HEK293T (cell line): ENCODE results near the gene C1QTNF8.

Experiments
- CTCF ChIA-PET: fragments of 350-600 bp; formaldehyde crosslinking; extraction: SDS; loops from one replicate; lab custom pipeline; 2021; ENCODE audit warnings: antibody characterized with exemption, inconsistent platforms; lab: Yijun Ruan, JAX
- POLR2A ChIA-PET: fragments of 350-600 bp; formaldehyde crosslinking; extraction: SDS; loops from one replicate; lab custom pipeline; 2020; ENCODE audit warnings: antibody characterized with exemption, inconsistent platforms; lab: Yijun Ruan, JAX
- DNase-seq: peaks from one replicate; pipeline ENCODE4 v3.0.0; 2012; ENCODE audit warnings: mixed read lengths; ENCODE audit errors: extremely low spot score
- ARNT ChIP-seq: fragments of 450-650 bp; IDR thresholded peaks from 2 replicates; pipeline ENCODE4 v1.6.1; 2017; ENCODE audit warnings: mild to moderate bottlenecking
- BHLHE40 ChIP-seq: fragments of 450-650 bp; IDR thresholded peaks from 2 replicates; pipeline ENCODE4 v1.6.1; 2016; ENCODE audit warnings: mild to moderate bottlenecking, moderate library complexity, borderline replicate concordance
- CTBP1 ChIP-seq: fragments of 450-650 bp; IDR thresholded peaks from 2 replicates; pipeline ENCODE4 v1.6.1; 2016; ENCODE audit warnings: borderline replicate concordance
- ELF4 ChIP-seq: fragments of 450-650 bp; IDR thresholded peaks from 2 replicates; pipeline ENCODE4 v1.6.1; 2017; ENCODE audit warnings: antibody characterized with exemption
- FOXA1 ChIP-seq: fragments of 450-650 bp; IDR thresholded peaks from 2 replicates; pipeline ENCODE4 v1.6.1; 2016; ENCODE audit warnings: mild to moderate bottlenecking
- FOXK2 ChIP-seq: fragments of 450-650 bp; IDR thresholded peaks from 2 replicates; pipeline ENCODE4 v1.6.1; 2016; ENCODE audit warnings: mild to moderate bottlenecking
- FOXM1 ChIP-seq: fragments of 450-650 bp; IDR thresholded peaks from 2 replicates; pipeline ENCODE4 v1.6.1; 2017; ENCODE audit warnings: mild to moderate bottlenecking, borderline replicate concordance
- HDGF ChIP-seq: fragments of 450-650 bp; IDR thresholded peaks from 2 replicates; pipeline ENCODE4 v1.6.1; 2017; ENCODE audit warnings: antibody characterized with exemption, borderline replicate concordance
- L3MBTL2 ChIP-seq: fragments of 450-650 bp; conservative IDR thresholded peaks from 2 replicates; pipeline ENCODE4 v1.6.1; 2016; ENCODE audit warnings: mild to moderate bottlenecking
- LEF1 ChIP-seq: fragments of 450-650 bp; IDR thresholded peaks from 2 replicates; pipeline ENCODE4 v1.6.1; 2017; ENCODE audit warnings: mild to moderate bottlenecking, borderline replicate concordance
- NFRKB ChIP-seq: fragments of 450-650 bp; IDR thresholded peaks from 2 replicates; pipeline ENCODE4 v1.6.1; 2016; ENCODE audit warnings: mild to moderate bottlenecking, moderate library complexity
- PKNOX1 ChIP-seq: fragments of 450-650 bp; IDR thresholded peaks from 2 replicates; pipeline ENCODE4 v1.6.1; 2016
- SP1 ChIP-seq: fragments of 450-650 bp; IDR thresholded peaks from 2 replicates; pipeline ENCODE4 v1.6.1; 2017
- SUZ12 ChIP-seq: fragments of 450-650 bp; IDR thresholded peaks from 2 replicates; pipeline ENCODE4 v1.6.1; 2016; ENCODE audit warnings: mild to moderate bottlenecking
- TARDBP ChIP-seq: fragments of 450-650 bp; IDR thresholded peaks from 2 replicates; pipeline ENCODE4 v1.6.1; 2016
- ZNF384 ChIP-seq: fragments of 450-650 bp; IDR thresholded peaks from 2 replicates; pipeline ENCODE4 v1.6.1; 2016

C1QTNF8 gene

DNA sequence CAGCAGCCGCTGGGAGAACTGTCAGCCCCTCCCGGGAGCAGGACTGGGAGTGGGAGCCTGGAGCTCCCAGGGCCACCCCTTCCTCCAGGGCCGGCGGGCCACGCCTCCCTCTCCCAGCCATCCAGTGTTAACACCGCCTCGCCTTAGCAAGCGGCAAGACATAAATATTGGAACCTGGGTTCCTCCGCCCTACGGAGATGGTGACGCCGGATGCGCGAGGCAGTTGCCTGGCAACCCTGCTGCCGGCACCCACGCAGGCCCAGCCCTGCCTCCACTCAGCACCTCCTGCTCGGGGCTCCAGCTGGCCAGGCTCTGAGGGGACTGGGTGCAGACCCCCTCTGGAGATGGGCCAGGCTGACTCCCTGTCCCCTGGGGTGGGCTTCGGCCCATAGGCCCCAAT is 29.4 kb upstream of the C1QTNF8 start:
- no peak for TF ChIP-seq BHLHE40
- no peak for TF ChIP-seq ZNF384
- TF ChIP-seq SUZ12, result no peak
- no peak for TF ChIP-seq FOXA1
- TF ChIP-seq TARDBP, result no peak
- DNase-seq, result no peak
- POLR2A ChIA-PET, result no interaction called here
- CTCF ChIA-PET, result no interaction called here

DNA sequence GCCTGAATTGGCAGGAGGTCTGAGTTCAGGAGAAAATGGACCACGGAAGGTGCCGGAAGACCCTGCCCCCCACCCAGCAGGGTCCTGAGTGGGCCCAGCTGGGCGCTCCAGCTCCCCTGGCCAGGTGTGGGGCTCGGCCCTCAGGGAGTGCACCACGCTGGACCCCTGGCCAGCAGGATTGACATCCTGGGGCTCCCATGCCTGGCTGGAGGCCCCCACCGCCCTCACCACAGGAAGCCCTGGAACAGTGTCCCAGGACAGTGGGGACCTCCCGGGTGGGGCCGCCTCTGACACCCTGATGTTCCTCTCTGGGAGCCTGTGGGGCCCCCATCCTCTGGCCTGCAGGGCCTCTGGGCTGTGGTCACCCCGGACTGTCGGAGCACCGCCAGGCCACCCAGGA is 28.8 kb upstream of the C1QTNF8 start:
- DNase-seq, result no peak
- ChIA-PET POLR2A (no interaction called here), CTCF (no interaction called here)
- TF ChIP-seq TARDBP, result no peak
- TF ChIP-seq SP1, result no peak
- TF ChIP-seq ELF4, result no peak
- no peak for TF ChIP-seq FOXK2
- TF ChIP-seq L3MBTL2, result no peak
- TF ChIP-seq LEF1, result no peak
- TF ChIP-seq NFRKB, result no peak
- no peak for TF ChIP-seq CTBP1
- no peak for TF ChIP-seq ARNT
- no peak for TF ChIP-seq SUZ12
- TF ChIP-seq BHLHE40, result no peak
- TF ChIP-seq FOXM1, result no peak
- TF ChIP-seq ZNF384, result no peak
- TF ChIP-seq HDGF, result no peak

DNA sequence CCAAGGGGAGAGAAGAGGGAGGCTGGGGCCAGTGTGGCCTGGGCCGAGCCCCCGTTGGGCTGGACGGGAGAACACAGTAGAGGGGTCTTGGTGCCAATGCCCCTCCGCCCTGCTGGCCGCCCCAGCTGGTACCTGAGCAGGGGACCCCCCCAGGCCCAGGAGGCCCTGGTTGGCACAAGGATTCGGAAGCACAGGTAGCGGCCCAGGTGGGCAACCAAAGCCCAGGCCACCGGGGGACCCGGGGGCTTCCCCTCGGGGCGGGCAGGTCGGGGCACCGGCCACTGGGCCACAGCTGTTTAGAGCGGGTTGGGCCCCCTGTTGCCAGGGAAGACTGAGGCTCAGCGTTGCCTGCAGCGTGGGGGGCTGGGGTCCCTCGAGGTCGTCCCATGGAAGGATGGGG is 28.2 kb upstream of the C1QTNF8 start:
- no peak for DNase-seq
- TF ChIP-seq FOXA1 (no peak), NFRKB (no peak), BHLHE40 (no peak), FOXM1 (no peak), L3MBTL2 (no peak), TARDBP (no peak), ZNF384 (no peak), LEF1 (no peak)
- POLR2A ChIA-PET, result no interaction called here
- CTCF ChIA-PET, result no interaction called here

GRCh38 chr16:1123525-1124230 is 27.6 kb upstream of the C1QTNF8 start:
- no peak for DNase-seq
- CTCF ChIA-PET, result no interaction called here
- POLR2A ChIA-PET, result no interaction called here
- TF ChIP-seq FOXM1, result no peak
- TF ChIP-seq TARDBP, result no peak
- no peak for TF ChIP-seq CTBP1
- TF ChIP-seq FOXK2, result no peak
- TF ChIP-seq HDGF, result no peak
- TF ChIP-seq ZNF384, result no peak
- no peak for TF ChIP-seq NFRKB
- TF ChIP-seq PKNOX1, result no peak
- no peak for TF ChIP-seq ELF4
- TF ChIP-seq FOXA1, result no peak
- no peak for TF ChIP-seq BHLHE40
- TF ChIP-seq ARNT, result no peak
- no peak for TF ChIP-seq SP1
- TF ChIP-seq LEF1, result no peak
- TF ChIP-seq SUZ12, result no peak
- no peak for TF ChIP-seq L3MBTL2

DNA sequence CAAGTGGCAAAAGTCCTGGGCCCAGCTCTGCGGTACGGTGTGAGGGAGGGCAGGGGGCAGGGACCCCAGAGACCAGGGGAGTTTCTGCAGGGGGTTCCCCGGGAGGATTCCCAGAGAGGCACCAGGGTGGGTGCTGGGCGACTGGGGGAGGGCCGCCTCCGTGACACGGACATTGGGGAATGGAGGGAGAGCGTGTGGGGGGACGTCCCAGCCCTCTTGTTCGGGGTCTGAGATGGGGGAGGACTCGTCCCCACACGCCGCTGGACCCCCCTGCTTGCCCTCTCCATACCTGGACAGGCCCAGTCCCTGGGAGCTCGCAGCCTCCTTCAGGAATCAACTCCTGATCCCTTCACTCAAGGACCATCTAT is 26.3 kb upstream of the C1QTNF8 start:
- CTCF ChIA-PET, result interaction anchor here (0.6 kb wide), 1 partner anchor 19 kb away, joined by 3 read pairs; no protein-coding TSS in a partner anchor
- no peak for DNase-seq
- POLR2A ChIA-PET, result no interaction called here
- TF ChIP-seq ARNT (no peak), BHLHE40 (no peak), CTBP1 (no peak), FOXA1 (no peak), NFRKB (no peak), SUZ12 (no peak), ELF4 (no peak), PKNOX1 (no peak), ZNF384 (no peak), L3MBTL2 (no peak)

DNA sequence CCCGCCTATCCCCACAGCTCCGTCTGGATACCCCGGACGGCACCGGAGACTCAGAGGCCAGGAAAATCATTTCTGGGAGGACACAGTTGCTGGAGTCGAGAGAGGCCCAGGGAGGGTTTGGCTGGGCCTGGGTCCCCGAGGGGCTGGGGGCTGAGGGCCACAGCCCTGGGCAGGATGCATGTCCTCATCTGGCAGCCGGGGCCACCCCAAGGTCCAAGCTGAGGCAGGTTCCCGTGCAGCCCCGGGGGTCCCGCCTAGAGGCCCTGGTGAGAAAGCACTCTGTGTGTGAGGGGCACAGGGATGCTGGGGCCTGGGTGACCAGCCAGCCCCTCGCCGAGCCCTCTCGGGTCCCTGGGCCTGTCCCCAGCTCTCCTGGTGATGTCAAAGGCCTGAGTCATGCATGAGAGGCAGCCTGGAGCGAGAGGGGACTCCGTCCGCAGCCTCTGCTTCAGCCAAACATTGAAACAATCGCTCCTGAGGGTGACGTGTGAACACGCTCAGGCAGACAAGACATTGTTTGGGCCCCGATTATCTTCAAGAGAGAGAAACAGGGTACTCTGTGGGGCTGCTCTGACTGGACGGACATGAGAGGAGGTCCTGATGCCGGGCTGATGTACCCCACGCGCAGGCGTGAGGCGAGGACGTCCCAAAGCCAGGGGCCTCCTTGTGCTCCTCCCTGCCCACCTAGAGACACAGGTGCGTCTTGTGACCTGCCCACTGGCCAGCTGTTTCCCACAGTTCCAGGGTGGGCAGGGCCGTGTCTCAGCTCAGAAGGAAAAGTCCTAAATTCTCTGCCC is 25.8 kb upstream of the C1QTNF8 start:
- TF ChIP-seq FOXM1 (no peak), ZNF384 (no peak), NFRKB (no peak), L3MBTL2 (no peak), CTBP1 (no peak), BHLHE40 (no peak), TARDBP (no peak), ARNT (no peak), HDGF (no peak), FOXK2 (no peak), FOXA1 (no peak), ELF4 (no peak)
- DNase-seq, result no peak
- POLR2A ChIA-PET, result no interaction called here
- CTCF ChIA-PET, result interaction anchor here (0.6 kb wide), 1 partner anchor 19 kb away, joined by 3 read pairs; no protein-coding TSS in a partner anchor
